ENCODE data around the gene MSANTD2. TPM values are rescaled to one million over a fixed set of nuclear protein-coding genes. Genes with fewer than 3 reads are reported as not detected.

Gene MSANTD2
- total RNA-seq, 1 donor from 2014 or later = 9.8 TPM

DNA sequence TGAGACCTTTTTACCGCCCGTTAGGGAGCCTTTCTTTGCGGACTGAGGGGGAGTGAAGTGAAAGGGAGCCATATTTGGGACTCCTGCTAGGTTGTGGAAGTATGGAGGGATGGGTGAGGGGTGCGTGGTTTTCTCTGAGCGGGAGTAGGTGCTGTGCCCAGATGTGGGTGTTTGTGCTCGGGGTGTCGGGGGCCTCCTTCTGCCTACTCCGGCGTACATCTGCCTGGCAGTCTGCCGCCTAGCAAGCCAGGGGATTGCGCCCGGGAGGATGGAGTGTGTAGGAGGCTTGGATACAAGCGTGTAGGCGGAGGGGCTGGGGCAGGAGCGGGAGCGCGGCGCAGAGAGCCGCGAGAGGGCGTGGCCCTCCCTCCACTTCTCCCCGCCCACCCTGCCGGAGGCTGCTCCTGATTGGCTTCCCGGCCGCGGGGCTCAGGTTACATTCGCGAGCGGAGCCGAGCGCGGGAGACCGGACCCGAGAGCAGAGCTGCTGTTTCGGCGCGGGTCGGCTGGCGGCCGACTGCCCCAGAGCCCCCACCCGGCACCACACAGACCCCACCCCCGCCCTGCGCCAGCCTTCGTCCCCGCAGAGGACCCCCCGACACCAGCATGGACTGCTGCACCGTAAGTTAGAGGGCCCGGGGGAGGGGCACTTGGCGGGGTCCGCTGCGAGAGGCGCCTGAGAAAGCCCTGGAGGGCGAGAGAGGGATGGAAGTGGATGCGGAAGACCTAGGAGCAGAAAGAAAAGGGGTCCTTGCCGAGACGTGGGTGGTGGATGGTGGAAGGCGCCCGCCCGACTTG, 60.5 kb downstream of the MSANTD2 start, which contains the start of gene NRGN:
Gene NRGN, plus strand, starts transcription at position 464 of the 798 bp plus-strand sequence. Its CDS starts 143 bp downstream, at position 607.
- no peak within 1 kb of the TSS for H3K27ac ChIP-seq

DNA sequence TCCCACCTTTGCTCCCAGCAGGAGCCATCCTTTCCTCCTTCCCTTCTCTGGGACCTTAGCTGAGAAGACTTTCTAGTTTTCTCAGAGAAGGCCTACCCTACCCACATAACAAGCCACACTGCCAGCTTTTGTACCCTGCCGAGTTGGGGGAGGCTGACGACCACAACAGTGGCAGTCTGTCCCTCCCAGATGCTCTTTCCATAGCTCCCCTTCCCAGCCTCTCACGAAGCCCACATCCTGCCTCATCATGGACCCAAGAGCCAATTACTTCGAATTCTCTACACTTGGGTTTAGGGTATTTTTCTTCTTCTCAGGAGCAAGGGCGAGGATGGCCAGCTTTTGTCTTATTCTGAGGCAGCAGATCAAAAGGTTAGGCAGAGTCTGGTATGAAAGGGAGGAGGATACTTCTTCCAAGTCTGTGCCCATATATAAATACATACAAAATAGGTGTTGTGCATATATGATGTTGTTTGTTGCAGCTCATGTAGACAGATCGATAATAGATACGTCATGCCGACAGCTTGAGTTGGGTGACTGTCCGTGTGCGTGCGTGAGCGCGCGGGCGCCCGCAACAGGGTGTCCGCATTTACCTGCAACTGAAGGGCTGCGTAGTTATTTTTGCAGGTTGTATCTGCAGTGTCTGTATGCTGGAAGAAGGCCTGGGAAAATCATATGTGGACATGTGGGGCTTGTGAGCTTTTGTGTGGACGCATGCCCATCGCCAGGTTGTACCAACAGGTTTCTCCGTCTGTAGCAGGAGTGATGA, 61.3 kb downstream of the MSANTD2 start:
- no peaks in the 10 kb centered on the region for H3K9me3 ChIP-seq
- TF ChIP-seq, protein P1, sequence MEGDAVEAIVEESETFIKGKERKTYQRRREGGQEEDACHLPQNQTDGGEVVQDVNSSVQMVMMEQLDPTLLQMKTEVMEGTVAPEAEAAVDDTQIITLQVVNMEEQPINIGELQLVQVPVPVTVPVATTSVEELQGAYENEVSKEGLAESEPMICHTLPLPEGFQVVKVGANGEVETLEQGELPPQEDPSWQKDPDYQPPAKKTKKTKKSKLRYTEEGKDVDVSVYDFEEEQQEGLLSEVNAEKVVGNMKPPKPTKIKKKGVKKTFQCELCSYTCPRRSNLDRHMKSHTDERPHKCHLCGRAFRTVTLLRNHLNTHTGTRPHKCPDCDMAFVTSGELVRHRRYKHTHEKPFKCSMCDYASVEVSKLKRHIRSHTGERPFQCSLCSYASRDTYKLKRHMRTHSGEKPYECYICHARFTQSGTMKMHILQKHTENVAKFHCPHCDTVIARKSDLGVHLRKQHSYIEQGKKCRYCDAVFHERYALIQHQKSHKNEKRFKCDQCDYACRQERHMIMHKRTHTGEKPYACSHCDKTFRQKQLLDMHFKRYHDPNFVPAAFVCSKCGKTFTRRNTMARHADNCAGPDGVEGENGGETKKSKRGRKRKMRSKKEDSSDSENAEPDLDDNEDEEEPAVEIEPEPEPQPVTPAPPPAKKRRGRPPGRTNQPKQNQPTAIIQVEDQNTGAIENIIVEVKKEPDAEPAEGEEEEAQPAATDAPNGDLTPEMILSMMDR (IDR thresholded peaks at IDR 0.05) = no peak
- no peak for TF ChIP-seq POLR2AphosphoS5 (IDR thresholded peaks at IDR 0.05; ENCODE audit: insufficient read depth in 1 of 2, low read depth in 1 of 2)
- H3K27me3 ChIP-seq = no peaks in the 10 kb centered on the region
- DNase-seq (ENCODE audit: extremely low spot score in 2 of 2) = no peak
- no peaks in the 10 kb centered on the region for H3K36me3 ChIP-seq
- peak overlapping the region; percentile 52 to 58 for H3K4me3 ChIP-seq
- peaks cover 19% of the 10 kb centered on the region for H3K4me1 ChIP-seq
- H3K27ac ChIP-seq = no peak overlapping the region
- intact Hi-C loops (cut with DNase I) = no loop called here

More for the DNA sequence above, 60.5 kb downstream of the MSANTD2 start, which contains the start of gene NRGN:
- Histone ChIP-seq H3K9me3 (no peaks in the 10 kb centered on the region), H3K4me3 (peak within 1 kb of the TSS; percentile 52 to 58), H3K36me3 (no peaks in the 10 kb centered on the region), H3K27me3 (no peaks in the 10 kb centered on the region), H3K4me1 (peaks cover 19% of the 10 kb centered on the region)
- TF ChIP-seq POLR2AphosphoS5 (IDR thresholded peaks at IDR 0.05; ENCODE audit: insufficient read depth in 1 of 2, low read depth in 1 of 2) = peak in 1 of 2 donors; percentile 36
- TF ChIP-seq POLR2A (IDR thresholded peaks at IDR 0.05) = no peak
- intact Hi-C loops (cut with DNase I) = no loop called here
- DNase-seq (ENCODE audit: extremely low spot score in 2 of 2) = no peak

DNA sequence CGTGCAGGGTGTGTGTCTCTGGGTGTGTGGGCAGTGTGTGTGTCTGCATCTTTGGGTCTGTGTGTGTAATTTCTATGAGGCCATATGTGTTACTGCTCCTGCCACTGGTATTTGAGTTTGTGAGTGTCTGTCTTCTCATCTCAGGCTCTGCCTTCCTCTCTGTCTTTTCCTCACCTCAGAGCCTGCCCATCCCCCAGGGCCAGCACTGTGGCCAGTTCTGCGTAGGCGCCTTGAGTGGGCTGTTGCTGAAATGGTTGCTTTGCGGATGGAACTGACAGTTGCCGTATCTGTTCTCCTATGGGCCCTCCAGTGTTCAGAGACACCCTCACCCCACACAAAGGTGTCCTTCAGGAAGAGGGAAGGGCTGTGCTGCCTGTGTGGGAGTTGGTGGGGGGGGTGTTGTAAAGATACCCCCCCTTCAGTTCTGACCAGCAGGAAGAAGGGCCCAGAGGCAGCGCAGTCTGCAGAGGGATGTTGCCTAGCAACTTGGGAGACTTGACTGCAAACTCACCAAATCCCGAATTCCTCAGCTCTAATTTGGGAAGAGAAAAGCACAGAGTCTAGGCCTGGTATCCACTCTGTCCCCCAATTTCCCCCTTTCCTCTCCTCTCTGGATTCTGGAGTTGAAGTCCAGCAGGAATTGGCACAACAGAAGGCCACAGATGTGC, 62.4 kb downstream of the MSANTD2 start:
- Histone ChIP-seq H3K9me3 (no peaks in the 10 kb centered on the region), H3K27me3 (no peaks in the 10 kb centered on the region), H3K4me1 (peaks cover 19% of the 10 kb centered on the region), H3K36me3 (no peaks in the 10 kb centered on the region), H3K27ac (no peak overlapping the region), H3K4me3 (no peak overlapping the region)
- no peak for DNase-seq (ENCODE audit: extremely low spot score in 2 of 2)
- intact Hi-C loops (cut with DNase I) = no loop called here
- TF ChIP-seq, protein P1 (IDR thresholded peaks at IDR 0.05) = no peak
- TF ChIP-seq POLR2A (IDR thresholded peaks at IDR 0.05) (no peak), POLR2AphosphoS5 (IDR thresholded peaks at IDR 0.05; ENCODE audit: insufficient read depth in 1 of 2, low read depth in 1 of 2) (no peak)

DNA sequence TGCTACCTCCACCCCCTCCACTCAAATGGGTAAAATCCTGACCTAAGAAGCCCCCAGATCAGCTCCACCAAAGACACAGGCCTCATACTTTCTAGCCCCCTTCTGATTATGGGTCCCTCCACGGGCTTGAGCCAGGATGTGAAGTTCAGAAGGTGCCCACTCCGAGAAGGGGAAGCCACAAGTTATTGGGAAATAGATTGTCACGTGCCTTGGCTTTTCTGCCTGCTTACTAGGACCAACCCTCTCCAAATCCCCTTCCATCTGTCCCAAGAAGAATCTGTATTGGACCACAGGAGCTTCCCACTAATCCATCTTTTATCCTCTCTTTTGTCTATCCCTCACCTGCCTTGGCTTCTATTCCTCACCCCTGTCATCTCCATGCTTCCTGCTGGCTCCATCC, 63.5 kb downstream of the MSANTD2 start:
- no peaks in the 10 kb centered on the region for H3K9me3 ChIP-seq
- peaks cover 19% of the 10 kb centered on the region for H3K4me1 ChIP-seq
- no peak for DNase-seq (ENCODE audit: extremely low spot score in 2 of 2)
- no peak overlapping the region for H3K4me3 ChIP-seq
- H3K27me3 ChIP-seq = no peaks in the 10 kb centered on the region
- intact Hi-C loops (cut with DNase I) = no loop called here
- no peaks in the 10 kb centered on the region for H3K36me3 ChIP-seq
- H3K27ac ChIP-seq = no peak overlapping the region
- TF ChIP-seq, protein P1 (IDR thresholded peaks at IDR 0.05) = no peak
- no peak for TF ChIP-seq POLR2A (IDR thresholded peaks at IDR 0.05)

DNA sequence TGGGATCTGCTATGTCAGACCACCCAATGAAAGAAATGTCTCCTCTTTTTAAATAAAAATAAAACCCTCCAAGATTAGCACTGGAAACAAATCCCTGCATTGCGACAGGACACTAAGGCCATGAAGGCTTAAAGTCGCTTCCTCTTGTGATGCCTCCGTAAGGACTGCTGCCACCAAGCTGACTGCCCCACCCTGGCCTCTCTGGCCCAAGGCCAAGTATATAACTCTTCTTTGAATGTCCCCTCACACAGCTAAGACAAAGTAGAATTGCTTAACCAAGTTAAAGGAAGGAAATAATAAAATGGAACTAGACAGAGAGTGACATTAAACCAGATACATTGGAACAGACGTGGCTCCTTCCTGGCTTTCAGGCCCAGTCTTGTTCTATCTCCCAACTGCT, 68.0 kb downstream of the MSANTD2 start:
- H3K36me3 ChIP-seq = no peaks in the 10 kb centered on the region
- H3K9me3 ChIP-seq = no peaks in the 10 kb centered on the region
- no peak for DNase-seq (ENCODE audit: extremely low spot score in 2 of 2)
- H3K4me3 ChIP-seq = no peak overlapping the region
- no peaks in the 10 kb centered on the region for H3K4me1 ChIP-seq
- intact Hi-C loops (cut with DNase I) = no loop called here
- no peak for TF ChIP-seq POLR2AphosphoS5 (IDR thresholded peaks at IDR 0.05; ENCODE audit: insufficient read depth in 1 of 2, low read depth in 1 of 2)
- TF ChIP-seq POLR2A (IDR thresholded peaks at IDR 0.05) = no peak
- TF ChIP-seq, protein P1 (IDR thresholded peaks at IDR 0.05) = no peak
- H3K27me3 ChIP-seq = no peaks in the 10 kb centered on the region
- H3K27ac ChIP-seq = no peak overlapping the region
